ENCODE measurements around the gene SORCS2.

SORCS2 gene

GRCh38 chr4:7339751-7340552 is 147.6 kb downstream of the SORCS2 start:
- Histone ChIP-seq H3F3A (ENCODE audit: control insufficient read depth, insufficient read depth) (no peaks in the 10 kb centered on the region), H3K27ac (ENCODE audit: low read depth, low read length) (peak overlapping the region; percentile 78), H3K4me2 (ENCODE audit: low read length) (peak overlapping the region; percentile 42), H3K27me3 (ENCODE audit: control insufficient read depth, low read length) (no peaks in the 10 kb centered on the region), H3K36me3 (ENCODE audit: control insufficient read depth, low read length) (no peaks in the 10 kb centered on the region), H3K9me2 (replicated peaks; ENCODE audit: control insufficient read depth, low read length) (no peaks in the 10 kb centered on the region), H3K4me1 (ENCODE audit: control insufficient read depth, low read length) (peaks cover 32% of the 10 kb centered on the region), H3K79me2 (ENCODE audit: control insufficient read depth, low read length) (no peaks in the 10 kb centered on the region), H3K4me3 (ENCODE audit: low read length) (peak overlapping the region; percentile 40; the same call in 1 of the 2 replicates), H4K20me1 (ENCODE audit: control insufficient read depth, insufficient read depth, low read depth, low read length) (no peaks in the 10 kb centered on the region), H3K9me3 (ENCODE audit: control insufficient read depth, insufficient read depth, low read length) (peaks cover 7% of the 10 kb centered on the region; the same call in 1 of the 2 replicates)
- no peak for TF ChIP-seq CTCF (IDR thresholded peaks at IDR 0.05; ENCODE audit: low read depth, low read length, poor library complexity, severe bottlenecking)
- TF ChIP-seq EZH2phosphoT487 (IDR thresholded peaks at IDR 0.05; ENCODE audit: borderline replicate concordance, low read length), result no peak

GRCh38 chr4:7340553-7341433 is 148.5 kb downstream of the SORCS2 start:
- TF ChIP-seq CTCF (IDR thresholded peaks at IDR 0.05; ENCODE audit: low read depth, low read length, poor library complexity, severe bottlenecking), result no peak
- TF ChIP-seq EZH2phosphoT487 (IDR thresholded peaks at IDR 0.05; ENCODE audit: borderline replicate concordance, low read length), result no peak
- no peaks in the 10 kb centered on the region for H3K27me3 ChIP-seq (ENCODE audit: control insufficient read depth, low read length)
- peaks cover 29% of the 10 kb centered on the region for H3K4me1 ChIP-seq (ENCODE audit: control insufficient read depth, low read length)
- H3K4me2 ChIP-seq (ENCODE audit: low read length), result peak overlapping the region; percentile 42
- no peaks in the 10 kb centered on the region for H4K20me1 ChIP-seq (ENCODE audit: control insufficient read depth, insufficient read depth, low read depth, low read length)
- no peaks in the 10 kb centered on the region for H3K36me3 ChIP-seq (ENCODE audit: control insufficient read depth, low read length)
- no peaks in the 10 kb centered on the region for H3K9me2 ChIP-seq (replicated peaks; ENCODE audit: control insufficient read depth, low read length)
- H3K4me3 ChIP-seq (ENCODE audit: low read length), result peak overlapping the region; percentile 16; the same call in 1 of the 2 replicates
- no peaks in the 10 kb centered on the region for H3K79me2 ChIP-seq (ENCODE audit: control insufficient read depth, low read length)
- H3F3A ChIP-seq (ENCODE audit: control insufficient read depth, insufficient read depth), result no peaks in the 10 kb centered on the region
- peaks cover 7% of the 10 kb centered on the region; the same call in 1 of the 2 replicates for H3K9me3 ChIP-seq (ENCODE audit: control insufficient read depth, insufficient read depth, low read length)
- peak overlapping the region; percentile 78 for H3K27ac ChIP-seq (ENCODE audit: low read depth, low read length)

- H3K27ac ChIP-seq (ENCODE audit: low read depth, low read length), result peak overlapping the region; percentile 78
- no peaks in the 10 kb centered on the region for H3K9me2 ChIP-seq (replicated peaks; ENCODE audit: control insufficient read depth, low read length)
- TF ChIP-seq CTCF (IDR thresholded peaks at IDR 0.05; ENCODE audit: low read depth, low read length, poor library complexity, severe bottlenecking), result no peak
- no peak for TF ChIP-seq EZH2phosphoT487 (IDR thresholded peaks at IDR 0.05; ENCODE audit: borderline replicate concordance, low read length)
- no peak overlapping the region for H3K4me3 ChIP-seq (ENCODE audit: low read length)
- no peaks in the 10 kb centered on the region for H3K36me3 ChIP-seq (ENCODE audit: control insufficient read depth, low read length)
- H3K27me3 ChIP-seq (ENCODE audit: control insufficient read depth, low read length), result no peaks in the 10 kb centered on the region
- H3K4me1 ChIP-seq (ENCODE audit: control insufficient read depth, low read length), result peaks cover 25% of the 10 kb centered on the region
- no peaks in the 10 kb centered on the region for H3F3A ChIP-seq (ENCODE audit: control insufficient read depth, insufficient read depth)
- H4K20me1 ChIP-seq (ENCODE audit: control insufficient read depth, insufficient read depth, low read depth, low read length), result no peaks in the 10 kb centered on the region
- H3K79me2 ChIP-seq (ENCODE audit: control insufficient read depth, low read length), result no peaks in the 10 kb centered on the region
- H3K9me3 ChIP-seq (ENCODE audit: control insufficient read depth, insufficient read depth, low read length), result peaks cover 7% of the 10 kb centered on the region; the same call in 1 of the 2 replicates
- H3K4me2 ChIP-seq (ENCODE audit: low read length), result no peak overlapping the region; the same call in 1 of the 2 replicates
These were observed 149.3 kb downstream of the SORCS2 start for GRCh38 chr4:7341491-7342222.

All from DOHH2 (cell line).